ENCODE results near the gene ZNF225. TPM values are rescaled to one million over a fixed set of nuclear protein-coding genes. Genes with fewer than 3 reads are reported as not detected.

The ZNF225 gene
- total RNA-seq (2012; rRNA removed): 3.3 and 4.1 TPM in 2 replicates

GRCh38 chr19:44113138-44113783 is at the start of gene ZNF225:
TSS of gene ZNF225 (plus strand) at chr19:44113399. CDS start at chr19:44115828, 2,429 bp downstream.
- peak within 1 kb of the TSS; percentile 98 for H3K4me2 ChIP-seq (ENCODE audit: low read length)
- peak within 1 kb of the TSS; percentile 88 for H3K4me3 ChIP-seq (ENCODE audit: low read length)
- H3K9ac ChIP-seq (ENCODE audit: low read depth, low read length): peak within 1 kb of the TSS; percentile 95
- H3K4me1 ChIP-seq (ENCODE audit: control insufficient read depth, insufficient read depth, low read length): peaks cover 8% of the 10 kb centered on the region
- peaks cover 6% of the 10 kb centered on the region for H3K9me3 ChIP-seq (replicated peaks; ENCODE audit: low read length)
- peaks cover 17% of the 10 kb centered on the region for H3K36me3 ChIP-seq (ENCODE audit: insufficient read depth, low read length)
- no peaks in the 10 kb centered on the region for H3K27me3 ChIP-seq (ENCODE audit: control insufficient read depth, insufficient read depth, low read length)

GRCh38 chr19:44066305-44066704 is 46.9 kb upstream of the ZNF225 start:
- peaks cover 18% of the 10 kb centered on the region for H3K9me3 ChIP-seq (replicated peaks; ENCODE audit: low read length)
- no peak overlapping the region for H3K9ac ChIP-seq (ENCODE audit: low read depth, low read length)
- H3K4me3 ChIP-seq (ENCODE audit: low read length): no peak overlapping the region
- H3K36me3 ChIP-seq (ENCODE audit: insufficient read depth, low read length): peaks cover 54% of the 10 kb centered on the region
- peaks cover 1% of the 10 kb centered on the region for H3K4me1 ChIP-seq (ENCODE audit: control insufficient read depth, insufficient read depth, low read length)
- no peaks in the 10 kb centered on the region for H3K27me3 ChIP-seq (ENCODE audit: control insufficient read depth, insufficient read depth, low read length)
- H3K4me2 ChIP-seq (ENCODE audit: low read length): no peak overlapping the region

GRCh38 chr19:44069415-44069814 is 43.8 kb upstream of the ZNF225 start:
- peaks cover 10% of the 10 kb centered on the region for H3K4me1 ChIP-seq (ENCODE audit: control insufficient read depth, insufficient read depth, low read length)
- H3K27me3 ChIP-seq (ENCODE audit: control insufficient read depth, insufficient read depth, low read length): no peaks in the 10 kb centered on the region
- H3K36me3 ChIP-seq (ENCODE audit: insufficient read depth, low read length): peaks cover 29% of the 10 kb centered on the region
- H3K9ac ChIP-seq (ENCODE audit: low read depth, low read length): no peak overlapping the region
- no peak overlapping the region for H3K4me3 ChIP-seq (ENCODE audit: low read length)
- H3K4me2 ChIP-seq (ENCODE audit: low read length): no peak overlapping the region
- H3K9me3 ChIP-seq (replicated peaks; ENCODE audit: low read length): peaks cover 18% of the 10 kb centered on the region

- Histone ChIP-seq H3K4me3 (ENCODE audit: low read length) (peak within 1 kb of the TSS; percentile 80), H3K9me3 (replicated peaks; ENCODE audit: low read length) (peaks cover 4% of the 10 kb centered on the region), H3K36me3 (ENCODE audit: insufficient read depth, low read length) (peaks cover 9% of the 10 kb centered on the region), H3K27me3 (ENCODE audit: control insufficient read depth, insufficient read depth, low read length) (no peaks in the 10 kb centered on the region), H3K4me1 (ENCODE audit: control insufficient read depth, insufficient read depth, low read length) (peaks cover 10% of the 10 kb centered on the region), H3K4me2 (ENCODE audit: low read length) (peak within 1 kb of the TSS; percentile 89), H3K9ac (ENCODE audit: low read depth, low read length) (peak within 1 kb of the TSS; percentile 71)
Observed at GRCh38 chr19:44071824-44072542, 41.2 kb upstream of the ZNF225 start, which contains the start of gene ZNF284. TSS of gene ZNF284 (plus strand) at chr19:44072159. CDS start at chr19:44076390, 4,231 bp downstream.

GRCh38 chr19:44072543-44073401 is 40.4 kb upstream of the ZNF225 start:
- Histone ChIP-seq H3K27me3 (ENCODE audit: control insufficient read depth, insufficient read depth, low read length) (no peaks in the 10 kb centered on the region), H3K4me3 (ENCODE audit: low read length) (peak overlapping the region; percentile 80), H3K36me3 (ENCODE audit: insufficient read depth, low read length) (peaks cover 5% of the 10 kb centered on the region), H3K9ac (ENCODE audit: low read depth, low read length) (peak overlapping the region; percentile 71), H3K9me3 (replicated peaks; ENCODE audit: low read length) (no peaks in the 10 kb centered on the region), H3K4me2 (ENCODE audit: low read length) (peak overlapping the region; percentile 89), H3K4me1 (ENCODE audit: control insufficient read depth, insufficient read depth, low read length) (peaks cover 10% of the 10 kb centered on the region)

DNA sequence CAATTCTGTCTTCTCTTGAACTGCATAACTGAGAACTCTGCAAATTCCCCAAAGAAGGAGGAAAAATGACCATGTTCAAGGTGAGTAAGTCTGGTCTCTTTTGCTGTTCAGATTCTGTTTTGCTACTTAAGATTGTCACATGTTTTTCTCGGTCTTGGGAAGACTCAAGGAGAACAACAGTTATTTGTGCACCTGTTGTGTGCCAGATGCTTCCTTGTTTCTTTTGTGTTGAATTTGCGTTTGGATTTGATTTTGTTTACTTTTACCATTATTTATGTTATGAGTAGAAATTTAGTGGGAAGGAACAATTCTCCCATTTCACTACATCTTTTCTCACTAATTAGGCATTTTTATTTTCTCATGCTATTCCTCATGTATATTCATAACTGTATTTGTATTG is 36.9 kb upstream of the ZNF225 start:
- H3K36me3 ChIP-seq (ENCODE audit: insufficient read depth, low read length): peaks cover 12% of the 10 kb centered on the region
- H3K9ac ChIP-seq (ENCODE audit: low read depth, low read length): no peak overlapping the region
- H3K4me1 ChIP-seq (ENCODE audit: control insufficient read depth, insufficient read depth, low read length): peaks cover 8% of the 10 kb centered on the region

GRCh38 chr19:44092108-44092507 is 21.1 kb upstream of the ZNF225 start:
- H3K36me3 ChIP-seq (ENCODE audit: insufficient read depth, low read length): peaks cover 4% of the 10 kb centered on the region
- no peak overlapping the region for H3K4me2 ChIP-seq (ENCODE audit: low read length)
- H3K27me3 ChIP-seq (ENCODE audit: control insufficient read depth, insufficient read depth, low read length): no peaks in the 10 kb centered on the region
- H3K9ac ChIP-seq (ENCODE audit: low read depth, low read length): no peak overlapping the region
- no peaks in the 10 kb centered on the region for H3K4me1 ChIP-seq (ENCODE audit: control insufficient read depth, insufficient read depth, low read length)
- H3K4me3 ChIP-seq (ENCODE audit: low read length): no peak overlapping the region
- H3K9me3 ChIP-seq (replicated peaks; ENCODE audit: low read length): no peaks in the 10 kb centered on the region

More for the DNA sequence above, 36.9 kb upstream of the ZNF225 start:
- Histone ChIP-seq H3K4me2 (ENCODE audit: low read length) (no peak overlapping the region), H3K4me3 (ENCODE audit: low read length) (no peak overlapping the region), H3K9me3 (replicated peaks; ENCODE audit: low read length) (no peaks in the 10 kb centered on the region), H3K27me3 (ENCODE audit: control insufficient read depth, insufficient read depth, low read length) (no peaks in the 10 kb centered on the region)

DNA sequence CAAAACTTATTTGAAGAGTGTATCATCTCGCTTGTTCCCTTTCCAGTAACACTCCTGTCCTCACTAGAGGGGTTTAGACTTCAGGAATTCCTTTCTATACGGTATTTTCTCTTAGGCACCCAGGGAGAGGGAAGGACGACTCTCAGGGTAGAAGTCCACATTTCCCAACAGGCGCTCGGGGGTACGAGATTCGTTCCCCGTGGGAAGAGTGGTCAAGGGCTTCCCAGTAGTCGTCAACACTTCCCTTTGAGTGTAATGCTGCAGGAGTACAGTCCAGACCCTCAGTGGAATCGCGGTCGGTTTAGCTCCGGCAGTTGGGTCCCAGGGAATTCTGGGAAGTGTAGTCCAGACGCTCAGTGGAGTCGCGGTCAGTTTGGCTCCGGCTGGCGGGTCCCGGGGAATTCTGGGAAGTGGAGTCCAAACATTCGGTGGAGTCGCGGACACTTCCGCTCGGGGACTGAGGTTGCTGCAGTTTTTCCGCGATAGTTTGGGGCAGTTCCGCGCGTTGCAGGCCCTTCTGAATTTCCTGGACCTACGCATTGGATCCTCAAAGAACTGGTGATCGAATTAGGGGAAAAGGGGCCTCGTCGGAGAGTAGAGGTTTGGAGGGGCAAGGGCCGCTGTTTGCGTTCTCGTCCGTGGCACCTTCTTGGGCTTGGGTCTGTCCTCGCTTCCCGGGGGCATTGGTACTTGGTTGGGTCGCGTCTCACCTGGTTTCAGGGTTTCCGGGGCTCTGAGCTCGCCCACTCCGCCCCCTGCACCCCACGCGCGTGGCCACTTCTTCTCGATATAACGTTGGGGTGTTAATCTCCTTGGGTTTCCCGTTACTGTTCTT is 19.1 kb upstream of the ZNF225 start, which contains the start of gene ZNF224:
ZNF224 (plus strand) TSS at position 431 of the 835 bp plus-strand sequence. CDS start 3,513 bp downstream, outside the sequence.
- Histone ChIP-seq H3K9me3 (replicated peaks; ENCODE audit: low read length) (no peaks in the 10 kb centered on the region), H3K27me3 (ENCODE audit: control insufficient read depth, insufficient read depth, low read length) (no peaks in the 10 kb centered on the region), H3K4me3 (ENCODE audit: low read length) (peak within 1 kb of the TSS; percentile 73), H3K4me2 (ENCODE audit: low read length) (peak within 1 kb of the TSS; percentile 77), H3K9ac (ENCODE audit: low read depth, low read length) (peak within 1 kb of the TSS; percentile 93), H3K36me3 (ENCODE audit: insufficient read depth, low read length) (peaks cover 18% of the 10 kb centered on the region), H3K4me1 (ENCODE audit: control insufficient read depth, insufficient read depth, low read length) (no peaks in the 10 kb centered on the region)

DNA sequence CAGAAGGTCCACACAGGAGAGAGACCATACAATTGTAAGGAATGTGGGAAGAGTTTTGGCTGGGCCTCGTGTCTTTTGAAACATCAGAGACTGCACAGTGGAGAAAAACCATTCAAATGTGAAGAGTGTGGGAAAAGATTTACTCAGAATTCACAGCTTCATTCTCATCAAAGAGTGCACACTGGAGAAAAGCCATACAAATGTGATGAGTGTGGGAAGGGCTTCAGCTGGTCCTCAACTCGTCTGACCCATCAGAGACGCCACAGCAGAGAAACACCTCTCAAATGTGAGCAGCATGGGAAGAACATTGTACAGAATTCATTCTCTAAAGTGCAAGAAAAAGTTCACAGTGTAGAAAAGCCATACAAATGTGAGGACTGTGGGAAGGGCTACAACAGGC is 5.4 kb upstream of the ZNF225 start:
- Histone ChIP-seq H3K9me3 (replicated peaks; ENCODE audit: low read length) (peaks cover 30% of the 10 kb centered on the region), H3K9ac (ENCODE audit: low read depth, low read length) (no peak overlapping the region), H3K27me3 (ENCODE audit: control insufficient read depth, insufficient read depth, low read length) (no peaks in the 10 kb centered on the region), H3K4me3 (ENCODE audit: low read length) (no peak overlapping the region), H3K4me1 (ENCODE audit: control insufficient read depth, insufficient read depth, low read length) (peaks cover 3% of the 10 kb centered on the region), H3K4me2 (ENCODE audit: low read length) (no peak overlapping the region), H3K36me3 (ENCODE audit: insufficient read depth, low read length) (peaks cover 47% of the 10 kb centered on the region)

DNA sequence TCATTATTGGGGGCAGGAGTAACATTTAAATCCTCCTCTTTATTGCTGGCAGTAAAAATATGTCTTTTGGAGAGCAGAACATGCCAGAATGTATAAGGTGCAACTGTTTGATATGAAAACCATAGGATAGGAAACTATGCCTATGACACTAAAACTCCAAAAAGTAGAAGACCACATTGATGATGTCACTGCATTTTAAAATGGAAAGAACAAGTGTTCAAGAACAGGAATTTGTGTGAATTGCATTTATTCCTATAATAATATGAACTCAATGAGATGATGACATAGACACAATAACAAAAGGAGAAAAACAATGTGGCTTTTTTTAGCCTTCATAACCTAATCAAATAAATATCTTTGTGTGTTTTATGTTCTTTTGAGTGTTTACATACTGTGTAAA is 3.7 kb upstream of the ZNF225 start:
- Histone ChIP-seq H3K9ac (ENCODE audit: low read depth, low read length) (no peak overlapping the region), H3K27me3 (ENCODE audit: control insufficient read depth, insufficient read depth, low read length) (no peaks in the 10 kb centered on the region), H3K4me3 (ENCODE audit: low read length) (no peak overlapping the region), H3K4me2 (ENCODE audit: low read length) (no peak overlapping the region), H3K4me1 (ENCODE audit: control insufficient read depth, insufficient read depth, low read length) (peaks cover 7% of the 10 kb centered on the region), H3K36me3 (ENCODE audit: insufficient read depth, low read length) (peaks cover 33% of the 10 kb centered on the region), H3K9me3 (replicated peaks; ENCODE audit: low read length) (peaks cover 30% of the 10 kb centered on the region)

Data from skeletal muscle satellite cell (primary cell).